Fibroblast of skin of right quadriceps (primary cell): Measurements from ENCODE around the gene KANSL1L.
"Not testable (repeated sequence)": the region's sequence is repeated elsewhere in the genome, so short reads cannot be mapped to it uniquely, and the experiment has no call there.

Source experiments
- DNase-seq: peaks from one replicate; pipeline ENCODE4 v3.0.0-alpha.2; 2013

Gene KANSL1L

GRCh38 chr2:210177769-210178168 is 6.6 kb upstream of the KANSL1L start:
- DNase-seq: no peak

- DNase-seq: not testable (repeated sequence)
Observed at GRCh38 chr2:210177115-210177514, 5.9 kb upstream of the KANSL1L start.

GRCh38 chr2:210174086-210174485 is 2.9 kb upstream of the KANSL1L start:
- DNase-seq: no peak

- no peak for DNase-seq
Observed at GRCh38 chr2:210172219-210172575, 988 bp upstream of the KANSL1L start.

- peak; percentile 95 for DNase-seq
Observed at GRCh38 chr2:210170446-210171303, 534 bp downstream of the KANSL1L start.

- no peak for DNase-seq
Observed at GRCh38 chr2:210170196-210170445, 1.1 kb downstream of the KANSL1L start.

GRCh38 chr2:210169516-210170195 is 1.6 kb downstream of the KANSL1L start:
- DNase-seq: peak; percentile 68

- DNase-seq: no peak
Observed at GRCh38 chr2:210167227-210167626, 4.0 kb downstream of the KANSL1L start.

- DNase-seq: no peak
Observed at GRCh38 chr2:210162466-210163124, 8.6 kb downstream of the KANSL1L start.

- no peak for DNase-seq
Observed at GRCh38 chr2:210159059-210159458, 12.2 kb downstream of the KANSL1L start.

- no peak for DNase-seq
Observed at GRCh38 chr2:210158236-210158635, 13.0 kb downstream of the KANSL1L start.

GRCh38 chr2:210157526-210157925 is 13.7 kb downstream of the KANSL1L start:
- DNase-seq: no peak

GRCh38 chr2:210147614-210148013 is 23.6 kb downstream of the KANSL1L start:
- DNase-seq: no peak

GRCh38 chr2:210132239-210132638 is 39.0 kb downstream of the KANSL1L start:
- DNase-seq: no peak

- no peak for DNase-seq
Observed at GRCh38 chr2:210128961-210129360, 42.2 kb downstream of the KANSL1L start.

- DNase-seq: no peak
Observed at GRCh38 chr2:210113614-210114235, 57.5 kb downstream of the KANSL1L start.

GRCh38 chr2:210112871-210113270 is 58.3 kb downstream of the KANSL1L start:
- no peak for DNase-seq

GRCh38 chr2:210099940-210100339 is 71.3 kb downstream of the KANSL1L start:
- no peak for DNase-seq

GRCh38 chr2:210094787-210095186 is 76.4 kb downstream of the KANSL1L start:
- DNase-seq: no peak

- no peak for DNase-seq
Observed at GRCh38 chr2:210092791-210093190, 78.4 kb downstream of the KANSL1L start.

- no peak for DNase-seq
Observed at GRCh38 chr2:210086930-210087329, 84.3 kb downstream of the KANSL1L start.

GRCh38 chr2:210086292-210086691 is 84.9 kb downstream of the KANSL1L start:
- peak; percentile 6 for DNase-seq

- peak; percentile 31 for DNase-seq
Observed at GRCh38 chr2:210072922-210073509, 98.2 kb downstream of the KANSL1L start.
